Astrocyte of the spinal cord (primary cell): ENCODE results near the gene SYS1.

Experiments
- DNase-seq: peaks from one replicate; pipeline ENCODE4 v3.0.0; 2011; ENCODE audit warnings: low read depth, low spot score
- H3K4me3 ChIP-seq: 2 replicates; pipeline ENCODE4 v1.5.1; 2011; ENCODE audit warnings: low read depth, mild to moderate bottlenecking, low read length, moderate library complexity
- CTCF ChIP-seq: IDR thresholded peaks from 2 replicates; pipeline ENCODE4 v1.5.1; 2012; ENCODE audit warnings: low read depth, mild to moderate bottlenecking, low read length, inconsistent platforms
- in situ Hi-C: cut with HindIII; loops from 2 replicates; pipeline ENCODE4 v1.10.0; 2017; ENCODE audit warnings: low sequenced_read_pairs

The SYS1 gene

GRCh38 chr20:45329497-45330319 is 33.2 kb upstream of the SYS1 start:
- no peak for DNase-seq
- in situ Hi-C loops = no loop called here
- TF ChIP-seq CTCF = no peak
- no peak overlapping the region for H3K4me3 ChIP-seq

- in situ Hi-C loops = no loop called here
- no peak overlapping the region for H3K4me3 ChIP-seq
- no peak for TF ChIP-seq CTCF
- DNase-seq = no peak
These were observed 32.5 kb upstream of the SYS1 start for GRCh38 chr20:45330476-45330875.

GRCh38 chr20:45336530-45337366 is 26.2 kb upstream of the SYS1 start:
- peak; percentile 84 for DNase-seq
- in situ Hi-C loops = no loop called here
- no peak for TF ChIP-seq CTCF
- H3K4me3 ChIP-seq = no peak overlapping the region

- TF ChIP-seq CTCF = no peak
- DNase-seq = peak; percentile 93
- no peak overlapping the region for H3K4me3 ChIP-seq
- in situ Hi-C loops = no loop called here
These were observed 25.4 kb upstream of the SYS1 start for GRCh38 chr20:45337367-45338120.

- H3K4me3 ChIP-seq = no peak overlapping the region
- DNase-seq = no peak
- in situ Hi-C loops = no loop called here
- no peak for TF ChIP-seq CTCF
These were observed 24.6 kb upstream of the SYS1 start for GRCh38 chr20:45338121-45339030.
